CD14-positive monocyte (primary cell): ENCODE results near the gene MBNL2. TPM values are rescaled to one million over a fixed set of nuclear protein-coding genes. Genes with fewer than 3 reads are reported as not detected.
A peak's percentile ranks its signal among the peaks of the same experiment; 100 is the strongest.

Source experiments
- DNase-seq, 3 donors: peaks; one replicate each; pipeline ENCODE4 v3.0.0-alpha.2; 2011 to 2022
- H2AFZ ChIP-seq: 2 replicates; pipeline ENCODE4 v1.6.0; 2012; ENCODE audit warnings: mild to moderate bottlenecking, low read depth, low read length, inconsistent platforms; ENCODE audit not compliant: insufficient read depth, poor library complexity, severe bottlenecking
- H3K27ac ChIP-seq, 2 donors: 1 replicate in 1 of 2; 2 replicates in 1 of 2; pipeline ENCODE4 v1.5.1; 2012 to 2013; ENCODE audit warnings: low read length in 2 of 2, control low read depth in 1 of 2, inconsistent platforms in 1 of 2, low read depth in 1 of 2, mild to moderate bottlenecking in 1 of 2
- H3K27me3 ChIP-seq, 2 donors: one replicate each; pipeline versions ENCODE4 v1.6.0 to v1.6.1; 2011 to 2013; ENCODE audit warnings: low read length in 2 of 2; ENCODE audit not compliant: control insufficient read depth in 2 of 2, insufficient read depth in 2 of 2
- H3K36me3 ChIP-seq, 2 donors: replicated peaks in 1 of 2; 1 replicate in 1 of 2; 2 replicates in 1 of 2; pipeline versions ENCODE4 v1.5.1 to v1.6.1; 2012 to 2013; ENCODE audit warnings: low read length in 2 of 2, control low read depth in 1 of 2, inconsistent platforms in 1 of 2, mild to moderate bottlenecking in 1 of 2; ENCODE audit not compliant: insufficient read depth in 2 of 2, control insufficient read depth in 1 of 2
- H3K4me1 ChIP-seq, 2 donors: 1 replicate in 1 of 2; 2 replicates in 1 of 2; pipeline versions ENCODE4 v1.5.1 to v1.6.1; 2012 to 2013; ENCODE audit warnings: low read length in 2 of 2, control low read depth in 1 of 2, inconsistent platforms in 1 of 2, mild to moderate bottlenecking in 1 of 2, moderate library complexity in 1 of 2; ENCODE audit not compliant: insufficient read depth in 2 of 2, control insufficient read depth in 1 of 2
- H3K4me2 ChIP-seq: replicated peaks from 2 replicates; pipeline ENCODE3; 2012; ENCODE audit warnings: low read length, moderate library complexity, mild to moderate bottlenecking; ENCODE audit not compliant: poor library complexity, severe bottlenecking; ENCODE audit errors: extremely low read depth
- H3K4me3 ChIP-seq, 3 experiments: fragments of 200-600 bp in 1 of 3; sonication (generic) in 1 of 3; replicated peaks in 1 of 3; 1 replicate in 2 of 3; 2 replicates in 1 of 3; pipeline ENCODE4 v1.5.1; 2011 to 2013; ENCODE audit warnings: low read length in 3 of 3, mild to moderate bottlenecking in 3 of 3, control low read depth in 2 of 3, low read depth in 2 of 3, inconsistent platforms in 1 of 3, moderate library complexity in 1 of 3
- H3K79me2 ChIP-seq: 2 replicates; pipeline ENCODE4 v1.6.0; 2012; ENCODE audit warnings: mild to moderate bottlenecking, control low read depth, inconsistent platforms, low read length, moderate library complexity; ENCODE audit not compliant: insufficient read depth
- H3K9ac ChIP-seq: 2 replicates; pipeline ENCODE4 v1.6.0; 2017; ENCODE audit warnings: low read length, mild to moderate bottlenecking; ENCODE audit not compliant: insufficient read depth, poor library complexity, severe bottlenecking
- H3K9me3 ChIP-seq, 2 donors: replicated peaks in 1 of 2; 1 replicate in 1 of 2; 2 replicates in 1 of 2; pipeline versions ENCODE4 v1.5.1 to v1.6.1; 2012 to 2013; ENCODE audit warnings: low read length in 2 of 2, control low read depth in 1 of 2; ENCODE audit not compliant: control insufficient read depth in 1 of 2, insufficient read depth in 1 of 2
- H4K20me1 ChIP-seq: 2 replicates; pipeline ENCODE4 v1.6.0; 2012; ENCODE audit warnings: mild to moderate bottlenecking, low read length, control low read depth, moderate library complexity; ENCODE audit not compliant: insufficient read depth
- H3K27ac Mint-ChIP-seq, 7 donors: one replicate each; pipeline ENCODE4 v1.8.0; 2020; ENCODE audit warnings: mild to moderate bottlenecking in 7 of 7, mixed read lengths in 7 of 7, moderate library complexity in 6 of 7, inconsistent platforms in 2 of 7
- H3K27me3 Mint-ChIP-seq, 3 donors: one replicate each; pipeline ENCODE4 v1.8.0; 2021 to 2022; ENCODE audit warnings: low read depth in 3 of 3, mild to moderate bottlenecking in 3 of 3, mixed read lengths in 3 of 3, moderate library complexity in 3 of 3, inconsistent platforms in 1 of 3
- H3K36me3 Mint-ChIP-seq, 2 donors: one replicate each; pipeline ENCODE4 v1.8.0; 2020; ENCODE audit warnings: mixed read lengths in 2 of 2, inconsistent platforms in 1 of 2, mild to moderate bottlenecking in 1 of 2
- H3K4me1 Mint-ChIP-seq: one replicate; pipeline ENCODE4 v1.8.0; 2020; ENCODE audit warnings: mild to moderate bottlenecking, mixed read lengths
- H3K4me3 Mint-ChIP-seq, 2 donors: one replicate each; pipeline ENCODE4 v1.8.0; 2020; ENCODE audit warnings: mild to moderate bottlenecking in 2 of 2, mixed read lengths in 2 of 2, moderate library complexity in 1 of 2
- H3K9me3 Mint-ChIP-seq, 7 donors: one replicate each; pipeline ENCODE4 v1.8.0; 2020 to 2022; ENCODE audit warnings: mixed read lengths in 7 of 7, mild to moderate bottlenecking in 6 of 7, moderate library complexity in 6 of 7, inconsistent platforms in 2 of 7
- CTCF ChIP-seq: fragments of 200-600 bp; IDR thresholded peaks from one replicate; pipeline ENCODE4 v1.8.0; 2022; ENCODE audit warnings: antibody characterized with exemption, mild to moderate bottlenecking
- WGBS: methylation state at CpG from one replicate; pipeline ENCODE4 v1.1.5; 2013; ENCODE audit warnings: missing lambda C conversion rate; ENCODE audit not compliant: insufficient coverage; 5-methylcytosine and 5-hydroxymethylcytosine counted together
- intact Hi-C, 2 donors: fragments of 100-400 bp; cut with micrococcal nuclease; formaldehyde crosslinking; loops; one replicate each; pipeline versions ENCODE4 v1.15.0 to v1.15.1; 2023
- polyA plus RNA-seq, 3 donors: library from polyadenylated mRNA; depleted of rRNA in 1 of 3; unstranded in 2 of 3; stranded (reverse) in 1 of 3; fragments of 300-500 nt in 2 of 3; fragments of >200 nt in 1 of 3; fragmentation: Illumina TruSeq in 2 of 3; gene quantifications; 1 replicate in 2 of 3; 2 replicates in 1 of 3; pipeline ENCODE4 v1.2.3, GENCODE V29; 2012 to 2021

Gene MBNL2
- polyA plus RNA-seq, 3 donors: 8.5 to 15.5 (median 13.4) TPM

DNA sequence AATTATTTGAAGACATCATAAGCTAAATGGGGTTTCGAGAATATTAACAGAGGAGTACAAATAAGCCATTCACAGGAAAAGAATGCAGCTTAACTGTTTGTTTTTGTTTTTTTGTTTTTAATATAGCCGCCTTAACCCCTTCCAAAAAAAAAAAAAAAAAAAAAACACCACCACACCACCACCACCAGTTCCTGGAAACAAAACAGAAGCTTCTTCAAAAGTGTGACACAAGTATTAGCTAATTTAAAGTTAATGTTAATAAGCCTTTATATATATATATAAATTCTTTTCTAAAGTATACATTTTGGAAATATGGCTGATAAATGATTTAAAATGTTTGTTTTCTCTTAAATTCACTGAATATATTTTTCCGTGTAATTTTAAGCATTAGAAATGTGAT lies 213.2 kb downstream of the MBNL2 start:
- peak overlapping the region; percentile 82 for H2AFZ ChIP-seq
- H3K27me3 Mint-ChIP-seq: peaks cover 0 to 4% (median 3%) of the 10 kb centered on the region in 3 donors

DNA sequence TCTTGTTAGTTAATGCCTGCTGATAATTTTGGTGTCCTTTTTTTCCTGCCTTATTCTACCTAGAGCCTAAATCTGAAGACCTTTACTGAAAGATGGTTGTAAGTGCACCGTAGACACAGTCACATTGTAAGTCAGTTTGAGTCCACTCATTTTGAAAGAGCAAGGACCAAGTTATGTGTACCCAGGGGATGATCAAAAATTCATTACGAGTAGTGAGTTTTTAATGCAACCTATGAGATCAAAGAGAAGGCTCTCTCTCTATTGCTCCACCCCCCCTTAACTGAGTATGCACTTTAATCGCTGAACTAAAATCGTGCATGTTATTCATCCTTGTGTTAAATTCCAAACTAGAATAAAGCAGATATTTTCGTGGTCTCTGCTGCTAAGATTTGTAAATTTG lies 213.7 kb downstream of the MBNL2 start:
- H3K9ac ChIP-seq: no peak overlapping the region
- no CpG with 5 or more reads among the region's 5 CpGs for WGBS

More for the DNA sequence above, 213.2 kb downstream of the MBNL2 start:
- no peak for DNase-seq
- Histone ChIP-seq H3K4me3 (peak overlapping the region; percentile 66 to 97 (median 78)), H3K9me3 (no peaks in the 10 kb centered on the region), H3K36me3 (peaks cover 0 to 3% of the 10 kb centered on the region in 2 donors), H3K4me1 (peaks cover 16 to 30% of the 10 kb centered on the region in 2 donors), H3K9ac (peak overlapping the region; percentile 49), H3K79me2 (peaks cover 37% of the 10 kb centered on the region), H3K27ac (no peak overlapping the region), H4K20me1 (peaks cover 9% of the 10 kb centered on the region), H3K4me2 (peak overlapping the region; percentile 74), H3K27me3 (no peaks in the 10 kb centered on the region)
- peak overlapping the region; percentile 89 to 95 for H3K4me3 Mint-ChIP-seq
- peaks cover 0 to 6% of the 10 kb centered on the region in 2 donors for H3K36me3 Mint-ChIP-seq
- no peak for TF ChIP-seq CTCF
- no peak overlapping the region for H3K27ac Mint-ChIP-seq
- WGBS: no CpG with 5 or more reads among the region's 3 CpGs
- no peaks in the 10 kb centered on the region for H3K9me3 Mint-ChIP-seq
- peaks cover 24% of the 10 kb centered on the region for H3K4me1 Mint-ChIP-seq
- intact Hi-C loops: loop anchor here (10.0 kb wide), 3 partner anchors 51 to 539 kb away; partner anchors contain the start of gene MBNL2 (in 2 of the 2)

More for the DNA sequence above, 213.7 kb downstream of the MBNL2 start:
- H3K4me2 ChIP-seq: peak overlapping the region; percentile 23
- H3K4me1 Mint-ChIP-seq: peaks cover 24% of the 10 kb centered on the region
- H2AFZ ChIP-seq: no peak overlapping the region
- no peak overlapping the region for H3K27ac Mint-ChIP-seq
- peaks cover 0 to 4% (median 3%) of the 10 kb centered on the region in 3 donors for H3K27me3 Mint-ChIP-seq
- no peaks in the 10 kb centered on the region for H3K27me3 ChIP-seq
- no peak overlapping the region for H3K27ac ChIP-seq
- H3K36me3 ChIP-seq: peaks cover 0 to 3% of the 10 kb centered on the region in 2 donors
- no peak for DNase-seq
- peaks cover 16 to 30% of the 10 kb centered on the region in 2 donors for H3K4me1 ChIP-seq
- no peaks in the 10 kb centered on the region for H3K9me3 ChIP-seq
- no peak for TF ChIP-seq CTCF
- H3K36me3 Mint-ChIP-seq: peaks cover 0 to 6% of the 10 kb centered on the region in 2 donors
- H3K4me3 ChIP-seq: peak overlapping the region in 1 of 3 experiments; percentile 0
- H3K9me3 Mint-ChIP-seq: no peaks in the 10 kb centered on the region
- H3K4me3 Mint-ChIP-seq: peak overlapping the region in 1 of 2 donors; percentile 18
- H3K79me2 ChIP-seq: peaks cover 37% of the 10 kb centered on the region
- peaks cover 9% of the 10 kb centered on the region for H4K20me1 ChIP-seq
- intact Hi-C loops: loop anchor here (10.0 kb wide), 3 partner anchors 51 to 539 kb away; partner anchors contain the start of gene MBNL2 (in 2 of the 2)
